H9 (cell line): ENCODE results near the gene CDK14. TPM values are rescaled to one million over a fixed set of nuclear protein-coding genes. Genes with fewer than 3 reads are reported as not detected.

Source experiments
- DNase-seq: peaks from one replicate; pipeline ENCODE4 v3.0.0-alpha.2; 2017
- H2AFZ ChIP-seq: one replicate; pipeline ENCODE4 v1.6.1; 2013; ENCODE audit warnings: mild to moderate bottlenecking, low read length, control low read depth, moderate library complexity
- H2AK5ac ChIP-seq: 2 replicates; pipeline ENCODE4 v1.6.1; 2013; ENCODE audit warnings: low read length, control low read depth, mixed read lengths; ENCODE audit not compliant: insufficient read length
- H2BK120ac ChIP-seq: one replicate; pipeline ENCODE4 v1.6.1; 2013; ENCODE audit warnings: low read depth, mild to moderate bottlenecking, low read length, control low read depth, inconsistent platforms; ENCODE audit not compliant: poor library complexity, severe bottlenecking
- H2BK12ac ChIP-seq: 2 replicates; pipeline ENCODE4 v1.6.1; 2013; ENCODE audit warnings: low read length, control low read depth, mixed read lengths, low read depth; ENCODE audit not compliant: insufficient read length
- H2BK15ac ChIP-seq: 2 replicates; pipeline ENCODE4 v1.6.1; 2013; ENCODE audit warnings: low read depth, low read length, control low read depth
- H2BK20ac ChIP-seq: one replicate; pipeline ENCODE4 v1.6.1; 2013; ENCODE audit warnings: low read depth, mild to moderate bottlenecking, low read length, control low read depth, inconsistent platforms; ENCODE audit not compliant: poor library complexity, severe bottlenecking
- H2BK5ac ChIP-seq: 2 replicates; pipeline ENCODE4 v1.6.1; 2013; ENCODE audit warnings: low read length, control low read depth, mixed read lengths; ENCODE audit not compliant: insufficient read length
- H3K14ac ChIP-seq: 2 replicates; pipeline ENCODE4 v1.6.1; 2013; ENCODE audit warnings: low read length, control low read depth; ENCODE audit not compliant: insufficient read depth
- H3K18ac ChIP-seq: 2 replicates; pipeline ENCODE4 v1.6.1; 2013; ENCODE audit warnings: low read depth, mild to moderate bottlenecking, mixed read lengths, low read length, control low read depth; ENCODE audit not compliant: insufficient read length
- H3K23ac ChIP-seq: 2 replicates; pipeline ENCODE4 v1.6.1; 2013; ENCODE audit warnings: low read length, control low read depth, mixed read lengths, low read depth; ENCODE audit not compliant: insufficient read length
- H3K23me2 ChIP-seq: 2 replicates; pipeline ENCODE4 v1.6.1; 2013; ENCODE audit warnings: low read depth, mild to moderate bottlenecking, mixed read lengths, low read length, control low read depth; ENCODE audit not compliant: insufficient read length, poor library complexity, severe bottlenecking
- H3K27ac ChIP-seq: 2 replicates; pipeline ENCODE4 v1.5.1; 2013; ENCODE audit warnings: low read length, control low read depth, mixed read lengths, low read depth; ENCODE audit not compliant: insufficient read length
- H3K27me3 ChIP-seq: 2 replicates; pipeline ENCODE4 v1.6.1; 2013; ENCODE audit warnings: low read length, control low read depth, inconsistent platforms; ENCODE audit not compliant: insufficient read depth
- H3K4ac ChIP-seq: 2 replicates; pipeline ENCODE4 v1.6.1; 2013; ENCODE audit warnings: low read depth, mild to moderate bottlenecking, control low read depth, inconsistent platforms, low read length, moderate library complexity
- H3K4me1 ChIP-seq: 2 replicates; pipeline ENCODE4 v1.6.1; 2013; ENCODE audit warnings: low read length, control low read depth, inconsistent platforms; ENCODE audit not compliant: insufficient read depth
- H3K4me2 ChIP-seq: 2 replicates; pipeline ENCODE4 v1.6.1; 2013; ENCODE audit warnings: low read length, control low read depth, mixed read lengths; ENCODE audit not compliant: insufficient read length, insufficient read depth
- H3K56ac ChIP-seq: 2 replicates; pipeline ENCODE4 v1.6.1; 2013; ENCODE audit warnings: low read depth, mild to moderate bottlenecking, mixed read lengths, low read length, control low read depth; ENCODE audit not compliant: insufficient read length
- H3K79me1 ChIP-seq: 2 replicates; pipeline ENCODE4 v1.6.1; 2013; ENCODE audit warnings: low read depth, mild to moderate bottlenecking, moderate library complexity, low read length, control low read depth, inconsistent platforms; ENCODE audit not compliant: insufficient read depth, poor library complexity, severe bottlenecking
- H3K79me2 ChIP-seq: 2 replicates; pipeline ENCODE4 v1.6.1; 2013; ENCODE audit warnings: low read length, control low read depth, inconsistent platforms; ENCODE audit not compliant: insufficient read depth
- H3K9ac ChIP-seq: 2 replicates; pipeline ENCODE4 v1.6.1; 2013; ENCODE audit warnings: low read length, control low read depth, mixed read lengths; ENCODE audit not compliant: insufficient read length; ENCODE audit errors: extremely low read depth
- H3K9me3 ChIP-seq: one replicate; pipeline ENCODE4 v1.6.1; 2013; ENCODE audit warnings: low read depth, low read length, inconsistent platforms; ENCODE audit not compliant: control insufficient read depth
- H3T11ph ChIP-seq: one replicate; pipeline ENCODE4 v1.6.1; 2013; ENCODE audit warnings: mild to moderate bottlenecking, low read length, control low read depth, inconsistent platforms
- H4K20me1 ChIP-seq: one replicate; pipeline ENCODE4 v1.6.1; 2013; ENCODE audit not compliant: control insufficient read depth, insufficient read length, insufficient read depth
- H4K5ac ChIP-seq: 2 replicates; pipeline ENCODE4 v1.6.1; 2013; ENCODE audit warnings: low read depth, mild to moderate bottlenecking, mixed read lengths, low read length, control low read depth; ENCODE audit not compliant: insufficient read length
- H4K8ac ChIP-seq: replicated peaks from 2 replicates; pipeline ENCODE4 v1.6.1; 2013; ENCODE audit warnings: low read length, control low read depth, mixed read lengths, low read depth; ENCODE audit not compliant: insufficient read length
- H4K91ac ChIP-seq: 2 replicates; pipeline ENCODE4 v1.6.1; 2013; ENCODE audit warnings: low read depth, mild to moderate bottlenecking, moderate library complexity, mixed read lengths, low read length, control low read depth; ENCODE audit not compliant: insufficient read length
- H3K27ac Mint-ChIP-seq, 3 experiments: 2 replicates in 2 of 3; 3 replicates in 1 of 3; pipeline ENCODE4 v1.8.0; 2020 to 2021; ENCODE audit warnings: mixed read lengths in 3 of 3, mild to moderate bottlenecking in 1 of 3, moderate library complexity in 1 of 3
- H3K27me3 Mint-ChIP-seq: 2 replicates; pipeline ENCODE4 v1.8.0; 2021; ENCODE audit warnings: low read depth, mild to moderate bottlenecking, moderate library complexity, mixed read lengths
- H3K36me3 Mint-ChIP-seq, 3 experiments: 2 replicates in 2 of 3; 3 replicates in 1 of 3; pipeline ENCODE4 v1.8.0; 2020 to 2021; ENCODE audit warnings: low read depth in 3 of 3, mixed read lengths in 3 of 3; ENCODE audit not compliant: insufficient read depth in 1 of 3
- H3K4me1 Mint-ChIP-seq, 2 experiments: 2 replicates each; pipeline ENCODE4 v1.8.0; 2020; ENCODE audit warnings: mixed read lengths in 2 of 2
- H3K4me3 Mint-ChIP-seq, 2 experiments: 2 replicates in 1 of 2; 3 replicates in 1 of 2; pipeline ENCODE4 v1.8.0; 2020 to 2021; ENCODE audit warnings: mild to moderate bottlenecking in 2 of 2, mixed read lengths in 2 of 2, moderate library complexity in 1 of 2
- H3K9me3 Mint-ChIP-seq, 2 experiments: 2 replicates in 1 of 2; 3 replicates in 1 of 2; pipeline ENCODE4 v1.8.0; 2020; ENCODE audit warnings: mild to moderate bottlenecking in 2 of 2, mixed read lengths in 2 of 2, moderate library complexity in 1 of 2
- CTCF ChIP-seq: fragments of 200-600 bp; sonication (generic); conservative IDR thresholded peaks from 3 replicates; pipeline ENCODE4 v1.8.0; 2021; ENCODE audit warnings: antibody characterized with exemption, mild to moderate bottlenecking
- WGBS: extraction: QIAGEN DNeasy Blood & Tissue Kit; methylation state at CpG from one replicate; pipeline ENCODE4 v1.1.7; 2013; ENCODE audit warnings: missing lambda C conversion rate, low lambda C conversion rate, mixed read lengths; ENCODE audit not compliant: insufficient read length; ENCODE audit errors: extremely low coverage; 5-methylcytosine and 5-hydroxymethylcytosine counted together
- total RNA-seq: library from RNA; stranded (reverse); gene quantifications from 2 replicates; pipeline ENCODE4 v1.2.1, GENCODE V29; 2021

The CDK14 gene
- total RNA-seq, 1 experiment from 2014 or later = 23.9 TPM

- Histone ChIP-seq H3K4ac (no peak overlapping the region), H3K23ac (no peak overlapping the region), H3K23me2 (no peaks in the 10 kb centered on the region), H2BK5ac (no peak overlapping the region), H3T11ph (no peak overlapping the region), H3K56ac (no peak overlapping the region), H4K8ac (no peak overlapping the region), H3K4me2 (no peak overlapping the region), H2AK5ac (no peak overlapping the region), H3K18ac (no peak overlapping the region), H3K27ac (no peak overlapping the region), H2BK15ac (no peak overlapping the region), H4K20me1 (no peaks in the 10 kb centered on the region), H4K5ac (no peak overlapping the region), H2AFZ (no peak overlapping the region), H3K27me3 (no peaks in the 10 kb centered on the region), H3K9ac (no peak overlapping the region), H3K9me3 (no peaks in the 10 kb centered on the region), H2BK20ac (no peak overlapping the region), H3K14ac (no peak overlapping the region), H3K4me1 (no peaks in the 10 kb centered on the region), H2BK120ac (no peak overlapping the region), H3K79me2 (no peaks in the 10 kb centered on the region), H3K79me1 (no peaks in the 10 kb centered on the region), H2BK12ac (no peak overlapping the region), H4K91ac (no peak overlapping the region)
- no peak for DNase-seq
- Mint-ChIP-seq H3K27ac (no peak overlapping the region), H3K9me3 (no peaks in the 10 kb centered on the region), H3K27me3 (no peaks in the 10 kb centered on the region), H3K4me1 (no peaks in the 10 kb centered on the region), H3K4me3 (no peak overlapping the region), H3K36me3 (no peaks in the 10 kb centered on the region)
- no peak for TF ChIP-seq CTCF
- WGBS = no CpG with 5 or more reads among the region's 1 CpG
These were observed 502.4 kb downstream of the CDK14 start for GRCh38 chr7:91098566-91098965.
